ENCODE measurements around the gene TMEM196.

GRCh38 chr7:19692111-19692828 lies 81.1 kb downstream of the TMEM196 start:
- no peak for TF ChIP-seq CTCF (IDR thresholded peaks at IDR 0.05)
- no peak for TF ChIP-seq EZH2phosphoT487 (IDR thresholded peaks at IDR 0.05)

All from neural progenitor cell (in vitro differentiated cells).